Stimulated activated CD8-positive, alpha-beta memory T cell treated with anti-CD3 and anti-CD28 coated beads, Interleukin-2, amount 100 ng/mL, for 1 hour (primary cell): ENCODE measurements around the gene GPX8.

ENCODE experiments used
- DNase-seq, 2 donors: peaks; one replicate each; pipeline ENCODE4 v3.0.0-alpha.2; 2020; ENCODE audit warnings: low read depth in 2 of 2

The GPX8 gene

GRCh38 chr5:55159763-55160492, at the start of gene GPX8:
TSS of gene GPX8 (plus strand) at chr5:55160171. CDS start at chr5:55160193, 22 bp downstream.
- no peak for DNase-seq

- no peak for DNase-seq
Measured at GRCh38 chr5:55110217-55110616, 49.8 kb upstream of the GPX8 start.

- no peak for DNase-seq
Measured at GRCh38 chr5:55113327-55113726, 46.6 kb upstream of the GPX8 start.

- DNase-seq = no peak
Measured at GRCh38 chr5:55114061-55114460, 45.9 kb upstream of the GPX8 start.

- DNase-seq = no peak
Measured at GRCh38 chr5:55123365-55123764, 36.6 kb upstream of the GPX8 start.

- no peak for DNase-seq
Measured at GRCh38 chr5:55134053-55134722, 25.8 kb upstream of the GPX8 start.

- DNase-seq = no peak
Measured at GRCh38 chr5:55136521-55136920, 23.4 kb upstream of the GPX8 start.

- no peak for DNase-seq
Measured at GRCh38 chr5:55140908-55141665, 18.9 kb upstream of the GPX8 start.

GRCh38 chr5:55141945-55142690, 17.9 kb upstream of the GPX8 start:
- no peak for DNase-seq

- DNase-seq = no peak
Measured at GRCh38 chr5:55143624-55144023, 16.3 kb upstream of the GPX8 start.

GRCh38 chr5:55146080-55146479, 13.9 kb upstream of the GPX8 start:
- DNase-seq = no peak

GRCh38 chr5:55146543-55147151, 13.3 kb upstream of the GPX8 start:
- peak; percentile 55 to 66 for DNase-seq

GRCh38 chr5:55149308-55149795, 10.6 kb upstream of the GPX8 start:
- no peak for DNase-seq

GRCh38 chr5:55151923-55152842, 7.8 kb upstream of the GPX8 start:
- no peak for DNase-seq

GRCh38 chr5:55154873-55155272, 5.1 kb upstream of the GPX8 start:
- DNase-seq = no peak

GRCh38 chr5:55160493-55161209, 680 bp downstream of the GPX8 start:
- DNase-seq = no peak

- no peak for DNase-seq
Measured at GRCh38 chr5:55162666-55163065, 2.7 kb downstream of the GPX8 start.

- no peak for DNase-seq
Measured at GRCh38 chr5:55171471-55171870, 11.5 kb downstream of the GPX8 start.

GRCh38 chr5:55172051-55172899, 12.3 kb downstream of the GPX8 start:
- DNase-seq = peak; percentile 29 to 33
